Osteocyte (in vitro differentiated cells): Measurements from ENCODE around the gene SLC22A4. TPM values are rescaled to one million over a fixed set of nuclear protein-coding genes. Genes with fewer than 3 reads are reported as not detected.
A peak's percentile ranks its signal among the peaks of the same experiment; 100 is the strongest.

Source experiments
- DNase-seq: peaks from one replicate; pipeline ENCODE4 v3.0.0; 2021; ENCODE audit warnings: mixed read lengths; ENCODE audit not compliant: unreplicated experiment; ENCODE audit errors: extremely low spot score
- H3K27ac Mint-ChIP-seq: one replicate; pipeline ENCODE4 v1.8.0; 2021; ENCODE audit warnings: mild to moderate bottlenecking, mixed read lengths; ENCODE audit not compliant: unreplicated experiment
- H3K27me3 Mint-ChIP-seq: one replicate; pipeline ENCODE4 v1.8.0; 2021; ENCODE audit warnings: mixed read lengths; ENCODE audit not compliant: unreplicated experiment
- H3K36me3 Mint-ChIP-seq: one replicate; pipeline ENCODE4 v1.8.0; 2021; ENCODE audit warnings: mixed read lengths; ENCODE audit not compliant: unreplicated experiment
- H3K4me1 Mint-ChIP-seq: one replicate; pipeline ENCODE4 v1.8.0; 2021; ENCODE audit warnings: mixed read lengths; ENCODE audit not compliant: unreplicated experiment
- H3K4me3 Mint-ChIP-seq: one replicate; pipeline ENCODE4 v1.8.0; 2021; ENCODE audit warnings: mild to moderate bottlenecking, moderate library complexity, mixed read lengths; ENCODE audit not compliant: unreplicated experiment
- H3K9me3 Mint-ChIP-seq: one replicate; pipeline ENCODE4 v1.8.0; 2021; ENCODE audit warnings: mixed read lengths; ENCODE audit not compliant: unreplicated experiment
- CTCF ChIP-seq: fragments of 200-600 bp; sonication (generic); IDR thresholded peaks from 2 replicates; pipeline ENCODE4 v1.5.0; 2021; ENCODE audit warnings: antibody characterized with exemption, mild to moderate bottlenecking, moderate library complexity
- total RNA-seq: library from RNA; stranded (reverse); gene quantifications from 2 replicates; pipeline ENCODE4 v1.2.1, GENCODE V29; 2021

Gene SLC22A4
- total RNA-seq, 1 donor from 2014 or later = 1.4 TPM

DNA sequence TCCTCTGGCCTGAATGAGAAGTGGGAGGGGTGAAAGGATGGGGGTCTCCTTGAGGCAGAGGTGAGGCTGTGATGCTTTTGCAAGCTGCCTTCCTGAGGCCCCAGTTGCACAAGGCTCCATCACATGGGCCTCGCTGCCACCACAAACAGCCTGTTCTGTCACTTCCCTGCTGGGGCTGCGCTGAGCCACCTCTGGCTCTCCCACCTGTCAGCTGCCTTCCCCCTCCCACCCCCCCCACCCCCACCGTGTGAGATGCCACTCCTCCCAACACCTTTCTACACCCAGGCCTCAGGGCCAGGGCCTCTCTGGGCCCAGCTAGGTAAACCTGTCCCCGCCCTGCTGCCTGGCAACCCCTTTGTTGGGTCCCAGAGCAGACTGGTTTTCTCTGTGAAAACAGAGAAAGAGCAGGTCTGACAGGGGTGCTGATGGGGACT is 41.2 kb upstream of the SLC22A4 start:
- peak; percentile 74 for DNase-seq
- TF ChIP-seq CTCF = no peak
- peaks cover 25% of the 10 kb centered on the region for H3K4me1 Mint-ChIP-seq
- H3K36me3 Mint-ChIP-seq = no peaks in the 10 kb centered on the region
- H3K9me3 Mint-ChIP-seq = no peaks in the 10 kb centered on the region
- H3K27me3 Mint-ChIP-seq = no peaks in the 10 kb centered on the region
- H3K27ac Mint-ChIP-seq = no peak overlapping the region
- H3K4me3 Mint-ChIP-seq = no peak overlapping the region

GRCh38 chr5:132253452-132254320 is 40.5 kb upstream of the SLC22A4 start:
- Mint-ChIP-seq H3K4me1 (peaks cover 31% of the 10 kb centered on the region), H3K27me3 (no peaks in the 10 kb centered on the region), H3K9me3 (no peaks in the 10 kb centered on the region), H3K27ac (no peak overlapping the region), H3K36me3 (no peaks in the 10 kb centered on the region), H3K4me3 (no peak overlapping the region)
- no peak for TF ChIP-seq CTCF
- DNase-seq = no peak

GRCh38 chr5:132254321-132254977 is 39.7 kb upstream of the SLC22A4 start:
- Mint-ChIP-seq H3K4me1 (peaks cover 39% of the 10 kb centered on the region), H3K9me3 (no peaks in the 10 kb centered on the region), H3K36me3 (no peaks in the 10 kb centered on the region), H3K27ac (peak overlapping the region; percentile 27), H3K27me3 (no peaks in the 10 kb centered on the region), H3K4me3 (no peak overlapping the region)
- DNase-seq = no peak
- TF ChIP-seq CTCF = no peak

DNA sequence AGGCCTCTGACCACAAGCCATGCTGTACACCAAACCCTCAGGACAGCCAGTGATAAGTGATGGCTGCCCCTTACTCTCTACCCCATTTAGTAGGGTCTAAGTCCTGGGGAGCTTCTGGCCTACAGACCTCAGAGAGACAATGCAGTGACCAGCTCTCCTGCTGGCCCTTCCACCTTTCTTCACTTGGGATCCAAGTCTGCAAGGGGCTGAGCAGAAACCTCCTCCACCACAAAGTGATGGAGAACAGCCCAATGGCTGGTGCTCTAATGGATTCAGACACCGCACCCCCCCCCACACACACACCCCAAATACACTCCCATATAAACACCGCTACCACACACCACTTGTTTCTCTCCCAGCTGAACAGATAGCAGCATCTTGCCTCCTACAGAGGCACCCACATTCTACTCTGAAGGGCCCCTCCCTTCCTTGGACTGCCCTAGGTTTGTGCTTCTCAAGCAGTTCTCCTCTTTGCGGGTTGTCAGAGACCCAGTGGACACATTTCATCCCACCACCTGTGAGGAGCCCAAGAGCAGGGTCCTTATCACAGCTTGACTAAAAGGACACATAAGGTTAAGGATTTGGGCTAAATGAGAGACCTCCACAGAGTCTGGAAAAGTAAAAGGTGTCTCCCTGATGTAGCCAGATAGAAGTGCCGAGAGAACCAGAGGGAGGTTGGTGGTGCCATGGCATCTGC is 38.0 kb upstream of the SLC22A4 start:
- DNase-seq = peak; percentile 49
- Mint-ChIP-seq H3K27me3 (no peaks in the 10 kb centered on the region), H3K4me3 (peak overlapping the region; percentile 35), H3K9me3 (no peaks in the 10 kb centered on the region), H3K27ac (peak overlapping the region; percentile 71), H3K4me1 (peaks cover 56% of the 10 kb centered on the region), H3K36me3 (no peaks in the 10 kb centered on the region)
- no peak for TF ChIP-seq CTCF

DNA sequence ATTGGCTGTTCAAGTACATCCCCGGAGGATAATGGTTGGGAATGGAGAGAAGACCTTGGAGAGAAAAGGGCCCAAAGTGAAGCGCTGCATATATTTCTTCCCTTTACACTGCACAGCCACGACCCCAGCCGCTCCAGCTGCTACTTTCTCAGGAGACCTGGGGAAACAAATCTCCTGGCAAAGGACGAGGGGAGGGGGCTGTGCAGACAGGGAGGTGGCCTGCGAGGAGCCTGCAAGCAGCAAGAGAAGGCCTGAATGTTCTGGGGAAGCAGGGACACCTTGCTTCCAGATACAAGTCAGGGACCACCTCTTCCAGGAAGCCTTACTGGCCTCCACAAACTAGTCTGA is 37.4 kb upstream of the SLC22A4 start:
- Mint-ChIP-seq H3K4me3 (peak overlapping the region; percentile 75), H3K27ac (peak overlapping the region; percentile 71), H3K36me3 (peaks cover 2% of the 10 kb centered on the region), H3K9me3 (no peaks in the 10 kb centered on the region), H3K27me3 (no peaks in the 10 kb centered on the region), H3K4me1 (peaks cover 56% of the 10 kb centered on the region)
- TF ChIP-seq CTCF = no peak
- no peak for DNase-seq
